22Rv1 (cell line): ENCODE results near the gene KDM4B.

Experiments
- ZFX ChIP-seq: fragments of 450-650 bp; IDR thresholded peaks from 2 replicates; pipeline ENCODE4 v1.6.1; 2017; ENCODE audit warnings: antibody characterized with exemption, borderline replicate concordance
- TF ChIP-seq, protein P1 (sequence below): fragments of 450-650 bp; IDR thresholded peaks from 2 replicates; pipeline ENCODE4 v1.5.1; 2017; ENCODE audit warnings: mild to moderate bottlenecking

- TF ChIP-seq, protein P1, sequence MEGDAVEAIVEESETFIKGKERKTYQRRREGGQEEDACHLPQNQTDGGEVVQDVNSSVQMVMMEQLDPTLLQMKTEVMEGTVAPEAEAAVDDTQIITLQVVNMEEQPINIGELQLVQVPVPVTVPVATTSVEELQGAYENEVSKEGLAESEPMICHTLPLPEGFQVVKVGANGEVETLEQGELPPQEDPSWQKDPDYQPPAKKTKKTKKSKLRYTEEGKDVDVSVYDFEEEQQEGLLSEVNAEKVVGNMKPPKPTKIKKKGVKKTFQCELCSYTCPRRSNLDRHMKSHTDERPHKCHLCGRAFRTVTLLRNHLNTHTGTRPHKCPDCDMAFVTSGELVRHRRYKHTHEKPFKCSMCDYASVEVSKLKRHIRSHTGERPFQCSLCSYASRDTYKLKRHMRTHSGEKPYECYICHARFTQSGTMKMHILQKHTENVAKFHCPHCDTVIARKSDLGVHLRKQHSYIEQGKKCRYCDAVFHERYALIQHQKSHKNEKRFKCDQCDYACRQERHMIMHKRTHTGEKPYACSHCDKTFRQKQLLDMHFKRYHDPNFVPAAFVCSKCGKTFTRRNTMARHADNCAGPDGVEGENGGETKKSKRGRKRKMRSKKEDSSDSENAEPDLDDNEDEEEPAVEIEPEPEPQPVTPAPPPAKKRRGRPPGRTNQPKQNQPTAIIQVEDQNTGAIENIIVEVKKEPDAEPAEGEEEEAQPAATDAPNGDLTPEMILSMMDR = no peak
- TF ChIP-seq ZFX = no peak
Measured at GRCh38 chr19:5145521-5146511, 176.9 kb downstream of the KDM4B start.
